ENCODE measurements around the gene SNX12. TPM values are rescaled to one million over a fixed set of nuclear protein-coding genes. Genes with fewer than 3 reads are reported as not detected.
A peak's percentile ranks its signal among the peaks of the same experiment; 100 is the strongest.
"Not testable (repeated sequence)": the region's sequence is repeated elsewhere in the genome, so short reads cannot be mapped to it uniquely, and the experiment has no call there.

Gene SNX12
- total RNA-seq, 2 donors from 2014 or later, result 33.9 to 62.1 TPM

- Histone ChIP-seq H3K36me3 (no peaks in the 10 kb centered on the region), H3K27me3 (replicated peaks; ENCODE audit: insufficient read depth) (no peaks in the 10 kb centered on the region), H3K4me1 (ENCODE audit: control insufficient read depth in 1 of 2, low read depth in 2 of 2) (no peaks in the 10 kb centered on the region), H3K9me3 (no peaks in the 10 kb centered on the region), H3K4me3 (peak overlapping the region; percentile 39), H3K27ac (no peak overlapping the region)
- TF ChIP-seq, protein P1, sequence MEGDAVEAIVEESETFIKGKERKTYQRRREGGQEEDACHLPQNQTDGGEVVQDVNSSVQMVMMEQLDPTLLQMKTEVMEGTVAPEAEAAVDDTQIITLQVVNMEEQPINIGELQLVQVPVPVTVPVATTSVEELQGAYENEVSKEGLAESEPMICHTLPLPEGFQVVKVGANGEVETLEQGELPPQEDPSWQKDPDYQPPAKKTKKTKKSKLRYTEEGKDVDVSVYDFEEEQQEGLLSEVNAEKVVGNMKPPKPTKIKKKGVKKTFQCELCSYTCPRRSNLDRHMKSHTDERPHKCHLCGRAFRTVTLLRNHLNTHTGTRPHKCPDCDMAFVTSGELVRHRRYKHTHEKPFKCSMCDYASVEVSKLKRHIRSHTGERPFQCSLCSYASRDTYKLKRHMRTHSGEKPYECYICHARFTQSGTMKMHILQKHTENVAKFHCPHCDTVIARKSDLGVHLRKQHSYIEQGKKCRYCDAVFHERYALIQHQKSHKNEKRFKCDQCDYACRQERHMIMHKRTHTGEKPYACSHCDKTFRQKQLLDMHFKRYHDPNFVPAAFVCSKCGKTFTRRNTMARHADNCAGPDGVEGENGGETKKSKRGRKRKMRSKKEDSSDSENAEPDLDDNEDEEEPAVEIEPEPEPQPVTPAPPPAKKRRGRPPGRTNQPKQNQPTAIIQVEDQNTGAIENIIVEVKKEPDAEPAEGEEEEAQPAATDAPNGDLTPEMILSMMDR (IDR thresholded peaks at IDR 0.05), result no peak
- DNase-seq (ENCODE audit: low spot score) (no peak), ATAC-seq (ENCODE audit: insufficient number of reproducible peaks, low FRiP score, low read depth) (no peak)
Observed at GRCh38 chrX:71053217-71053621, 14.9 kb downstream of the SNX12 start.

DNA sequence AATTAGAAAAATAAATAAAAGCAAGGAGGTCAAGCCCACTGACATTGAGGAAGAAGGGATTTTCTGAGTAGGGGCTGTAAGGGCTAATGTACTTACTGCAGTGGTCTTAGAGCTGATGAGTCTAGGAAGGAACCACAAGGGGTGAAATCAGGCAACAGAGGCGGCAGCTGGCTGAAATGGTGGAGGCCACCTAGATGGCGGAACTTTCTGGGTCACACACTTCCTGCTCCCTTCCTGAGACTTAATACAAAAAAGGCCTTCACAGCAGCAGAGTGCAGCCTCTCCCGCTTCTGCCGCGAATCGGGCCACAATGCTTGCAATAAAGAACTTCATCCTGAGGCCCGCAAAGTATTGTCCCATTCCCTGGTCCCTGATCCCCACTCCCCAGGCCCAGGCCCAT lies 15.4 kb downstream of the SNX12 start:
- Histone ChIP-seq H3K4me3 (peak overlapping the region; percentile 39), H3K27ac (no peak overlapping the region), H3K9me3 (no peaks in the 10 kb centered on the region), H3K36me3 (no peaks in the 10 kb centered on the region), H3K4me1 (ENCODE audit: control insufficient read depth in 1 of 2, low read depth in 2 of 2) (no peaks in the 10 kb centered on the region), H3K27me3 (replicated peaks; ENCODE audit: insufficient read depth) (no peaks in the 10 kb centered on the region)
- DNase-seq (ENCODE audit: low spot score) (no peak), ATAC-seq (ENCODE audit: insufficient number of reproducible peaks, low FRiP score, low read depth) (no peak)
- TF ChIP-seq, protein P1 (IDR thresholded peaks at IDR 0.05), result no peak

- not testable (repeated sequence) for ATAC-seq (ENCODE audit: insufficient number of reproducible peaks, low FRiP score, low read depth); H3K9me3 ChIP-seq; H3K4me1 ChIP-seq (ENCODE audit: control insufficient read depth in 1 of 2, low read depth in 2 of 2); H3K4me3 ChIP-seq; H3K27ac ChIP-seq; H3K36me3 ChIP-seq; H3K27me3 ChIP-seq (replicated peaks; ENCODE audit: insufficient read depth); DNase-seq (ENCODE audit: low spot score)
Observed at GRCh38 chrX:71047891-71048290, 20.2 kb downstream of the SNX12 start.

GRCh38 chrX:71017396-71017939 lies 50.7 kb downstream of the SNX12 start:
- ATAC-seq (ENCODE audit: insufficient number of reproducible peaks, low FRiP score, low read depth) (no peak), DNase-seq (ENCODE audit: low spot score) (no peak)
- Histone ChIP-seq H3K9me3 (no peaks in the 10 kb centered on the region), H3K36me3 (no peaks in the 10 kb centered on the region), H3K4me3 (no peak overlapping the region), H3K27me3 (replicated peaks; ENCODE audit: insufficient read depth) (no peaks in the 10 kb centered on the region), H3K4me1 (ENCODE audit: control insufficient read depth in 1 of 2, low read depth in 2 of 2) (no peaks in the 10 kb centered on the region), H3K27ac (no peak overlapping the region)
- TF ChIP-seq, protein P1 (IDR thresholded peaks at IDR 0.05), result no peak

Other genes with a start within 250 kb of the SNX12 start
- not detected for gene TEX11, start 159.6 kb downstream of the SNX12 start, total RNA-seq
- not detected for gene SLC7A3, start 137.2 kb downstream of the SNX12 start, total RNA-seq
- gene FOXO4, start 27.5 kb upstream of the SNX12 start, total RNA-seq, result 10 to 100 TPM; 10.9 to 19.2 TPM
- not detected for gene CXorf65, start 38.4 kb upstream of the SNX12 start, total RNA-seq
- 10 to 100 TPM in 1 of 2 donors, 1 to 10 TPM in 1; 4.9 to 14.2 TPM for gene IL2RG, start 43.2 kb upstream of the SNX12 start, total RNA-seq
- 10 to 100 TPM; 22.9 to 48.8 TPM for gene MED12, start 50.3 kb upstream of the SNX12 start, total RNA-seq
- 1 to 10 TPM; 1.1 to 1.8 TPM for gene NLGN3, start 76.5 kb upstream of the SNX12 start, total RNA-seq
- not detected for gene GJB1, start 154.9 kb upstream of the SNX12 start, total RNA-seq
- gene ZMYM3, start 185.8 kb upstream of the SNX12 start, total RNA-seq, result 10 to 100 TPM; 14.7 to 21.9 TPM
- 100 to 1,000 TPM; 168 to 243 TPM for gene NONO, start 215.3 kb upstream of the SNX12 start, total RNA-seq
- gene ITGB1BP2, start 233.4 kb upstream of the SNX12 start, total RNA-seq, result 10 to 100 TPM; 18.5 to 52.6 TPM